ENCODE data around the gene PRDX2.

DNA sequence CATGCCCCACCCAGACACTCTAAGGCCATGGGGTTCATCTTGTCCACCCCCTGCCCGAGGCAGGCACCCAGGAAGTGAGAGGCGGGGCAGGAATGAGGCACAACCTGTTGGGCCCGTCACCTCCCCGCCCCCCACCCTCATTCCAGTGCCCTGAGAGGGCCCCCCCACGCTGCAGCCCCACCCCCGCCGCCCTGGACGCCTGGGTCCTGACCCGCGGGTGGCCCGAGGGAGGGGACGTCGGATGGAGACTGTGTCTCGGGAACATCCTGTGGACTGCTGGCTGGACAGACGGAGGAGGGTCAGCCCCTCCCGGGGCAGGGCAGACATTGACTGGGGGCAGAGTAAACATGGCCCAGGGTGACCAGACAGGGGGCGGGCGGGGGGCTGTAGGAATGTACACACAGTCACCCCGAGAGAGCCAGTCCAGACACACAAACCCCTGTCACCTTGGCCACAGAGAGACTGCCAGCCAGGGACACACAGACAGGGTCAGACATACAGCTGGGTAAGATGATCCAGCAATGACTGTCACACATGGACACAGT, 17.7 kb downstream of the PRDX2 start:
- TF ChIP-seq, protein P1, sequence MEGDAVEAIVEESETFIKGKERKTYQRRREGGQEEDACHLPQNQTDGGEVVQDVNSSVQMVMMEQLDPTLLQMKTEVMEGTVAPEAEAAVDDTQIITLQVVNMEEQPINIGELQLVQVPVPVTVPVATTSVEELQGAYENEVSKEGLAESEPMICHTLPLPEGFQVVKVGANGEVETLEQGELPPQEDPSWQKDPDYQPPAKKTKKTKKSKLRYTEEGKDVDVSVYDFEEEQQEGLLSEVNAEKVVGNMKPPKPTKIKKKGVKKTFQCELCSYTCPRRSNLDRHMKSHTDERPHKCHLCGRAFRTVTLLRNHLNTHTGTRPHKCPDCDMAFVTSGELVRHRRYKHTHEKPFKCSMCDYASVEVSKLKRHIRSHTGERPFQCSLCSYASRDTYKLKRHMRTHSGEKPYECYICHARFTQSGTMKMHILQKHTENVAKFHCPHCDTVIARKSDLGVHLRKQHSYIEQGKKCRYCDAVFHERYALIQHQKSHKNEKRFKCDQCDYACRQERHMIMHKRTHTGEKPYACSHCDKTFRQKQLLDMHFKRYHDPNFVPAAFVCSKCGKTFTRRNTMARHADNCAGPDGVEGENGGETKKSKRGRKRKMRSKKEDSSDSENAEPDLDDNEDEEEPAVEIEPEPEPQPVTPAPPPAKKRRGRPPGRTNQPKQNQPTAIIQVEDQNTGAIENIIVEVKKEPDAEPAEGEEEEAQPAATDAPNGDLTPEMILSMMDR (IDR thresholded peaks at IDR 0.05) = no peak
- TF ChIP-seq POLR2A (IDR thresholded peaks at IDR 0.05) = no peak

Measured in thyroid gland (tissue), 4 donors.